Measurements from ENCODE around the gene FAM13A.

The FAM13A gene

GRCh38 chr4:89026542-89026941 is 30.4 kb downstream of the FAM13A start:
- no peak for TF ChIP-seq ZBTB7A (IDR thresholded peaks at IDR 0.05; ENCODE audit: low read depth)
- no peak for TF ChIP-seq TEAD4 (IDR thresholded peaks at IDR 0.05)
- TF ChIP-seq TAF1 (IDR thresholded peaks at IDR 0.05; ENCODE audit: low read depth): no peak
- no peak for TF ChIP-seq EP300 (IDR thresholded peaks at IDR 0.05; ENCODE audit: borderline replicate concordance)
- no peak for TF ChIP-seq FOXM1 (IDR thresholded peaks at IDR 0.05; ENCODE audit: borderline replicate concordance, low read depth)
- TF ChIP-seq YY1 (IDR thresholded peaks at IDR 0.05; ENCODE audit: low read depth): no peak
- no peak for TF ChIP-seq EGR1 (IDR thresholded peaks at IDR 0.05)
- TF ChIP-seq, protein P1, sequence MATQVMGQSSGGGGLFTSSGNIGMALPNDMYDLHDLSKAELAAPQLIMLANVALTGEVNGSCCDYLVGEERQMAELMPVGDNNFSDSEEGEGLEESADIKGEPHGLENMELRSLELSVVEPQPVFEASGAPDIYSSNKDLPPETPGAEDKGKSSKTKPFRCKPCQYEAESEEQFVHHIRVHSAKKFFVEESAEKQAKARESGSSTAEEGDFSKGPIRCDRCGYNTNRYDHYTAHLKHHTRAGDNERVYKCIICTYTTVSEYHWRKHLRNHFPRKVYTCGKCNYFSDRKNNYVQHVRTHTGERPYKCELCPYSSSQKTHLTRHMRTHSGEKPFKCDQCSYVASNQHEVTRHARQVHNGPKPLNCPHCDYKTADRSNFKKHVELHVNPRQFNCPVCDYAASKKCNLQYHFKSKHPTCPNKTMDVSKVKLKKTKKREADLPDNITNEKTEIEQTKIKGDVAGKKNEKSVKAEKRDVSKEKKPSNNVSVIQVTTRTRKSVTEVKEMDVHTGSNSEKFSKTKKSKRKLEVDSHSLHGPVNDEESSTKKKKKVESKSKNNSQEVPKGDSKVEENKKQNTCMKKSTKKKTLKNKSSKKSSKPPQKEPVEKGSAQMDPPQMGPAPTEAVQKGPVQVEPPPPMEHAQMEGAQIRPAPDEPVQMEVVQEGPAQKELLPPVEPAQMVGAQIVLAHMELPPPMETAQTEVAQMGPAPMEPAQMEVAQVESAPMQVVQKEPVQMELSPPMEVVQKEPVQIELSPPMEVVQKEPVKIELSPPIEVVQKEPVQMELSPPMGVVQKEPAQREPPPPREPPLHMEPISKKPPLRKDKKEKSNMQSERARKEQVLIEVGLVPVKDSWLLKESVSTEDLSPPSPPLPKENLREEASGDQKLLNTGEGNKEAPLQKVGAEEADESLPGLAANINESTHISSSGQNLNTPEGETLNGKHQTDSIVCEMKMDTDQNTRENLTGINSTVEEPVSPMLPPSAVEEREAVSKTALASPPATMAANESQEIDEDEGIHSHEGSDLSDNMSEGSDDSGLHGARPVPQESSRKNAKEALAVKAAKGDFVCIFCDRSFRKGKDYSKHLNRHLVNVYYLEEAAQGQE (IDR thresholded peaks at IDR 0.05; ENCODE audit: low read depth): no peak
- TF ChIP-seq CEBPB (IDR thresholded peaks at IDR 0.05): no peak
- TF ChIP-seq USF1 (IDR thresholded peaks at IDR 0.05): no peak
- TF ChIP-seq MAX (IDR thresholded peaks at IDR 0.05): no peak

- no peak for TF ChIP-seq EGR1 (IDR thresholded peaks at IDR 0.05)
- no peak for TF ChIP-seq TEAD4 (IDR thresholded peaks at IDR 0.05)
- TF ChIP-seq FOXM1 (IDR thresholded peaks at IDR 0.05; ENCODE audit: borderline replicate concordance, low read depth): no peak
- peak; percentile 45; the same call in 1 of the 2 replicates for TF ChIP-seq CEBPB (IDR thresholded peaks at IDR 0.05)
- TF ChIP-seq TAF1 (IDR thresholded peaks at IDR 0.05; ENCODE audit: low read depth): no peak
- TF ChIP-seq YY1 (IDR thresholded peaks at IDR 0.05; ENCODE audit: low read depth): no peak
- TF ChIP-seq, protein P1 (IDR thresholded peaks at IDR 0.05; ENCODE audit: low read depth): no peak
- no peak for TF ChIP-seq ZBTB7A (IDR thresholded peaks at IDR 0.05; ENCODE audit: low read depth)
- no peak for TF ChIP-seq TCF12 (IDR thresholded peaks at IDR 0.05; ENCODE audit: low read depth)
- peak; percentile 90 for TF ChIP-seq RAD21 (IDR thresholded peaks at IDR 0.05; ENCODE audit: low read depth)
- TF ChIP-seq NFIC (IDR thresholded peaks at IDR 0.05): no peak
- no peak for TF ChIP-seq EP300 (IDR thresholded peaks at IDR 0.05; ENCODE audit: borderline replicate concordance)
These were observed 32.8 kb downstream of the FAM13A start for GRCh38 chr4:89024051-89024675.

GRCh38 chr4:89023140-89023539 is 33.8 kb downstream of the FAM13A start:
- TF ChIP-seq EGR1 (IDR thresholded peaks at IDR 0.05) (no peak), FOXM1 (IDR thresholded peaks at IDR 0.05; ENCODE audit: borderline replicate concordance, low read depth) (no peak), NFIC (IDR thresholded peaks at IDR 0.05) (no peak), RAD21 (IDR thresholded peaks at IDR 0.05; ENCODE audit: low read depth) (no peak), CEBPB (IDR thresholded peaks at IDR 0.05) (no peak), TCF12 (IDR thresholded peaks at IDR 0.05; ENCODE audit: low read depth) (no peak), TAF1 (IDR thresholded peaks at IDR 0.05; ENCODE audit: low read depth) (no peak)

- TF ChIP-seq FOXM1 (IDR thresholded peaks at IDR 0.05; ENCODE audit: borderline replicate concordance, low read depth) (no peak), MAX (IDR thresholded peaks at IDR 0.05) (no peak), USF1 (IDR thresholded peaks at IDR 0.05) (no peak), EGR1 (IDR thresholded peaks at IDR 0.05) (no peak), RAD21 (IDR thresholded peaks at IDR 0.05; ENCODE audit: low read depth) (no peak), YY1 (IDR thresholded peaks at IDR 0.05; ENCODE audit: low read depth) (no peak), NFIC (IDR thresholded peaks at IDR 0.05) (no peak)
These were observed 34.4 kb downstream of the FAM13A start for GRCh38 chr4:89022426-89023128.

DNA sequence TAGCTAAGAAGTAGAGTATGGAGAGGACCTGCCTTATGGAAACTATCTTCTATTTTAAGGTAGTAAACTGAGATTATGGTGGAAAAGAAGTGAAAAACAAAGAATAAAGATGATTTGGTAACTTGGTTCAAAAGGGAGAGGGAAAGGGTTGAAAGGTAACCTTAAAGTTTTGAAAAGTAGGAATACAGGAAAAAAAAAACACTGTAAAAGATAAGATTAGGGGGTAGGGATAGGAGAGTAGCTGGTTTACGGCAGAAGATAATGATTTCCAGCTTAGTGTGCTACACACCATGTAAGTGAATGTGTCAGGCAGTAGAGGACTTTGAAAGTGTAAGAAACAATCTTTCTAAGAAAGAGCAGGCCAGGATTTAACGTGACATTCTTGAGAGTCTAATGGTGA is 35.3 kb downstream of the FAM13A start:
- TF ChIP-seq EGR1 (IDR thresholded peaks at IDR 0.05): no peak
- no peak for TF ChIP-seq CREB1 (IDR thresholded peaks at IDR 0.05; ENCODE audit: low read depth)
- TF ChIP-seq, protein P1 (IDR thresholded peaks at IDR 0.05; ENCODE audit: low read depth): no peak
- TF ChIP-seq ZBTB7A (IDR thresholded peaks at IDR 0.05; ENCODE audit: low read depth): no peak
- TF ChIP-seq RAD21 (IDR thresholded peaks at IDR 0.05; ENCODE audit: low read depth): no peak
- TF ChIP-seq TEAD4 (IDR thresholded peaks at IDR 0.05): no peak
- no peak for TF ChIP-seq FOXM1 (IDR thresholded peaks at IDR 0.05; ENCODE audit: borderline replicate concordance, low read depth)
